CD14-positive monocyte (primary cell): ENCODE data around the gene INPPL1. TPM values are rescaled to one million over a fixed set of nuclear protein-coding genes. Genes with fewer than 3 reads are reported as not detected.

ENCODE experiments used
- DNase-seq, 3 donors: peaks; one replicate each; pipeline ENCODE4 v3.0.0-alpha.2; 2011 to 2022
- H2AFZ ChIP-seq: 2 replicates; pipeline ENCODE4 v1.6.0; 2012; ENCODE audit warnings: mild to moderate bottlenecking, low read depth, low read length, inconsistent platforms; ENCODE audit not compliant: insufficient read depth, poor library complexity, severe bottlenecking
- H3K27ac ChIP-seq, 2 donors: 1 replicate in 1 of 2; 2 replicates in 1 of 2; pipeline ENCODE4 v1.5.1; 2012 to 2013; ENCODE audit warnings: low read length in 2 of 2, control low read depth in 1 of 2, inconsistent platforms in 1 of 2, low read depth in 1 of 2, mild to moderate bottlenecking in 1 of 2
- H3K27me3 ChIP-seq, 2 donors: one replicate each; pipeline versions ENCODE4 v1.6.0 to v1.6.1; 2011 to 2013; ENCODE audit warnings: low read length in 2 of 2; ENCODE audit not compliant: control insufficient read depth in 2 of 2, insufficient read depth in 2 of 2
- H3K36me3 ChIP-seq, 2 donors: replicated peaks in 1 of 2; 1 replicate in 1 of 2; 2 replicates in 1 of 2; pipeline versions ENCODE4 v1.5.1 to v1.6.1; 2012 to 2013; ENCODE audit warnings: low read length in 2 of 2, control low read depth in 1 of 2, inconsistent platforms in 1 of 2, mild to moderate bottlenecking in 1 of 2; ENCODE audit not compliant: insufficient read depth in 2 of 2, control insufficient read depth in 1 of 2
- H3K4me1 ChIP-seq, 2 donors: 1 replicate in 1 of 2; 2 replicates in 1 of 2; pipeline versions ENCODE4 v1.5.1 to v1.6.1; 2012 to 2013; ENCODE audit warnings: low read length in 2 of 2, control low read depth in 1 of 2, inconsistent platforms in 1 of 2, mild to moderate bottlenecking in 1 of 2, moderate library complexity in 1 of 2; ENCODE audit not compliant: insufficient read depth in 2 of 2, control insufficient read depth in 1 of 2
- H3K4me2 ChIP-seq: replicated peaks from 2 replicates; pipeline ENCODE3; 2012; ENCODE audit warnings: low read length, moderate library complexity, mild to moderate bottlenecking; ENCODE audit not compliant: poor library complexity, severe bottlenecking; ENCODE audit errors: extremely low read depth
- H3K4me3 ChIP-seq, 3 experiments: fragments of 200-600 bp in 1 of 3; sonication (generic) in 1 of 3; replicated peaks in 1 of 3; 1 replicate in 2 of 3; 2 replicates in 1 of 3; pipeline ENCODE4 v1.5.1; 2011 to 2013; ENCODE audit warnings: low read length in 3 of 3, mild to moderate bottlenecking in 3 of 3, control low read depth in 2 of 3, low read depth in 2 of 3, inconsistent platforms in 1 of 3, moderate library complexity in 1 of 3
- H3K79me2 ChIP-seq: 2 replicates; pipeline ENCODE4 v1.6.0; 2012; ENCODE audit warnings: mild to moderate bottlenecking, control low read depth, inconsistent platforms, low read length, moderate library complexity; ENCODE audit not compliant: insufficient read depth
- H3K9ac ChIP-seq: 2 replicates; pipeline ENCODE4 v1.6.0; 2017; ENCODE audit warnings: low read length, mild to moderate bottlenecking; ENCODE audit not compliant: insufficient read depth, poor library complexity, severe bottlenecking
- H3K9me3 ChIP-seq, 2 donors: replicated peaks in 1 of 2; 1 replicate in 1 of 2; 2 replicates in 1 of 2; pipeline versions ENCODE4 v1.5.1 to v1.6.1; 2012 to 2013; ENCODE audit warnings: low read length in 2 of 2, control low read depth in 1 of 2; ENCODE audit not compliant: control insufficient read depth in 1 of 2, insufficient read depth in 1 of 2
- H4K20me1 ChIP-seq: 2 replicates; pipeline ENCODE4 v1.6.0; 2012; ENCODE audit warnings: mild to moderate bottlenecking, low read length, control low read depth, moderate library complexity; ENCODE audit not compliant: insufficient read depth
- H3K27ac Mint-ChIP-seq, 7 donors: one replicate each; pipeline ENCODE4 v1.8.0; 2020; ENCODE audit warnings: mild to moderate bottlenecking in 7 of 7, mixed read lengths in 7 of 7, moderate library complexity in 6 of 7, inconsistent platforms in 2 of 7
- H3K27me3 Mint-ChIP-seq, 3 donors: one replicate each; pipeline ENCODE4 v1.8.0; 2021 to 2022; ENCODE audit warnings: low read depth in 3 of 3, mild to moderate bottlenecking in 3 of 3, mixed read lengths in 3 of 3, moderate library complexity in 3 of 3, inconsistent platforms in 1 of 3
- H3K36me3 Mint-ChIP-seq, 2 donors: one replicate each; pipeline ENCODE4 v1.8.0; 2020; ENCODE audit warnings: mixed read lengths in 2 of 2, inconsistent platforms in 1 of 2, mild to moderate bottlenecking in 1 of 2
- H3K4me1 Mint-ChIP-seq: one replicate; pipeline ENCODE4 v1.8.0; 2020; ENCODE audit warnings: mild to moderate bottlenecking, mixed read lengths
- H3K4me3 Mint-ChIP-seq, 2 donors: one replicate each; pipeline ENCODE4 v1.8.0; 2020; ENCODE audit warnings: mild to moderate bottlenecking in 2 of 2, mixed read lengths in 2 of 2, moderate library complexity in 1 of 2
- H3K9me3 Mint-ChIP-seq, 7 donors: one replicate each; pipeline ENCODE4 v1.8.0; 2020 to 2022; ENCODE audit warnings: mixed read lengths in 7 of 7, mild to moderate bottlenecking in 6 of 7, moderate library complexity in 6 of 7, inconsistent platforms in 2 of 7
- WGBS: methylation state at CpG from one replicate; pipeline ENCODE4 v1.1.5; 2013; ENCODE audit warnings: missing lambda C conversion rate; ENCODE audit not compliant: insufficient coverage; 5-methylcytosine and 5-hydroxymethylcytosine counted together
- intact Hi-C, 2 donors: fragments of 100-400 bp; cut with micrococcal nuclease; formaldehyde crosslinking; loops; one replicate each; pipeline versions ENCODE4 v1.15.0 to v1.15.1; 2023
- polyA plus RNA-seq, 3 donors: library from polyadenylated mRNA; depleted of rRNA in 1 of 3; unstranded in 2 of 3; stranded (reverse) in 1 of 3; fragments of 300-500 nt in 2 of 3; fragments of >200 nt in 1 of 3; fragmentation: Illumina TruSeq in 2 of 3; gene quantifications; 1 replicate in 2 of 3; 2 replicates in 1 of 3; pipeline ENCODE4 v1.2.3, GENCODE V29; 2012 to 2021
- TF ChIP-seq, protein P1 (sequence below): fragments of 200-600 bp; IDR thresholded peaks from one replicate; pipeline ENCODE4 v1.8.0; 2022; ENCODE audit warnings: antibody characterized with exemption, mild to moderate bottlenecking

INPPL1 gene
- polyA plus RNA-seq, 3 donors, result 11.8 to 390 (median 12.6) TPM

GRCh38 chr11:72239313-72239848, 14.8 kb downstream of the INPPL1 start:
- H3K9me3 ChIP-seq, result peaks cover 0 to 18% of the 10 kb centered on the region in 2 donors
- WGBS, result 10% methylated on average over 24 of the region's 25 CpGs
- H4K20me1 ChIP-seq, result peaks cover 57% of the 10 kb centered on the region
- peak overlapping the region; percentile 2 to 71 (median 10) for H3K4me3 ChIP-seq
- peaks cover 37 to 44% of the 10 kb centered on the region in 2 donors for H3K36me3 ChIP-seq
- H3K4me2 ChIP-seq, result peak overlapping the region; percentile 79
- peaks cover 43% of the 10 kb centered on the region for H3K4me1 Mint-ChIP-seq
- no peaks in the 10 kb centered on the region for H3K79me2 ChIP-seq
- TF ChIP-seq, protein P1, sequence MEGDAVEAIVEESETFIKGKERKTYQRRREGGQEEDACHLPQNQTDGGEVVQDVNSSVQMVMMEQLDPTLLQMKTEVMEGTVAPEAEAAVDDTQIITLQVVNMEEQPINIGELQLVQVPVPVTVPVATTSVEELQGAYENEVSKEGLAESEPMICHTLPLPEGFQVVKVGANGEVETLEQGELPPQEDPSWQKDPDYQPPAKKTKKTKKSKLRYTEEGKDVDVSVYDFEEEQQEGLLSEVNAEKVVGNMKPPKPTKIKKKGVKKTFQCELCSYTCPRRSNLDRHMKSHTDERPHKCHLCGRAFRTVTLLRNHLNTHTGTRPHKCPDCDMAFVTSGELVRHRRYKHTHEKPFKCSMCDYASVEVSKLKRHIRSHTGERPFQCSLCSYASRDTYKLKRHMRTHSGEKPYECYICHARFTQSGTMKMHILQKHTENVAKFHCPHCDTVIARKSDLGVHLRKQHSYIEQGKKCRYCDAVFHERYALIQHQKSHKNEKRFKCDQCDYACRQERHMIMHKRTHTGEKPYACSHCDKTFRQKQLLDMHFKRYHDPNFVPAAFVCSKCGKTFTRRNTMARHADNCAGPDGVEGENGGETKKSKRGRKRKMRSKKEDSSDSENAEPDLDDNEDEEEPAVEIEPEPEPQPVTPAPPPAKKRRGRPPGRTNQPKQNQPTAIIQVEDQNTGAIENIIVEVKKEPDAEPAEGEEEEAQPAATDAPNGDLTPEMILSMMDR, result no peak
- peaks cover 52 to 60% (median 55%) of the 10 kb centered on the region in 3 donors for H3K27me3 Mint-ChIP-seq
- H3K9me3 Mint-ChIP-seq, result peaks cover 7 to 39% (median 15%) of the 10 kb centered on the region in 7 donors
- peaks cover 52 to 54% of the 10 kb centered on the region in 2 donors for H3K36me3 Mint-ChIP-seq
- intact Hi-C loops, result no loop called here
- H2AFZ ChIP-seq, result peak overlapping the region; percentile 56
- DNase-seq, result no peak
- H3K27ac ChIP-seq, result no peak overlapping the region
- peak overlapping the region in 3 of 7 donors; percentile 19 to 64 (median 37) for H3K27ac Mint-ChIP-seq
- H3K9ac ChIP-seq, result peak overlapping the region; percentile 27
- H3K4me1 ChIP-seq, result peaks cover 26 to 37% of the 10 kb centered on the region in 2 donors
- H3K4me3 Mint-ChIP-seq, result peak overlapping the region; percentile 76 to 94
- peaks cover 35 to 54% of the 10 kb centered on the region in 2 donors for H3K27me3 ChIP-seq

DNA sequence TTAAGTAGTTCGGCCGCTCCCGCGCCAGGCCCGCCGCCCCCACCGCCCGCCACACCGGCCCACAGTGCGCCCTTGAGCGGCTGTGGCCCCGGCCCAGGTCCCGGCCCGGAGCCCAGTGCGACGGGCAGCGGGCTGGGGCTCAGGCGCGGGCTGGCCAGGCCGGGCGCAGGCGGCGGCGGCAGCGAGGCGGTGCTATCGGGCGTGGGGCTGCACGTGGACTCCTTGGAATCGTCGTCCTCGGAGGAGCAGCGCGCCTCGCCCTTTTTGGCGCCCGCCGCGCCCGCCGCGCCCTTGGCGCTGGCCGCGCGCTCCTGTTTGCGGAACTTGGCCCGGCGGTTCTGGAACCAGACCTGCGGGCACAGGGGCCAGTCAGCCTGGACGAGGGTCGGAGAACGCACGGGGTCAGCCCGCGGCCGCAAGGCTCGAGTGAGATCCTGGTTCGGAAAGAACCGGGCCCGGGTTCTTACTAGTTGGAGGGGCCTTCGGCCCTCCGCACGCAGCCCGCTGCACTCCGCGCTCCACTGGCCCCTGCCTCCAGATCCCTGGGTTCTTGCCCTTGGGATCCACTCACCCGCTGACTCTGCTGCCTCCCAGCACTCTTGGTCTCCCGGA, 15.4 kb downstream of the INPPL1 start:
- peaks cover 7 to 41% (median 15%) of the 10 kb centered on the region in 7 donors for H3K9me3 Mint-ChIP-seq
- H3K9me3 ChIP-seq, result peaks cover 0 to 22% of the 10 kb centered on the region in 2 donors
- peak overlapping the region; percentile 72 to 94 for H3K4me3 Mint-ChIP-seq
- DNase-seq, result peak; percentile 55 to 63 (median 55)
- H3K27me3 Mint-ChIP-seq, result peaks cover 52 to 60% (median 55%) of the 10 kb centered on the region in 3 donors
- intact Hi-C loops, result loop anchor here in 1 of 2 donors (5.0 kb wide), 1 partner anchor 42 kb away; no protein-coding TSS in a partner anchor
- peak overlapping the region; percentile 27 for H3K9ac ChIP-seq
- H3K4me1 ChIP-seq, result peaks cover 26 to 37% of the 10 kb centered on the region in 2 donors
- TF ChIP-seq, protein P1, result no peak
- H3K79me2 ChIP-seq, result no peaks in the 10 kb centered on the region
- peaks cover 41 to 60% of the 10 kb centered on the region in 2 donors for H3K27me3 ChIP-seq
- peak overlapping the region; percentile 79 for H3K4me2 ChIP-seq
- peaks cover 49 to 52% of the 10 kb centered on the region in 2 donors for H3K36me3 Mint-ChIP-seq
- peak overlapping the region; percentile 59 for H2AFZ ChIP-seq
- peaks cover 32 to 38% of the 10 kb centered on the region in 2 donors for H3K36me3 ChIP-seq
- WGBS, result under 1% methylated on average over 67 of the region's 69 CpGs
- peak overlapping the region in 2 of 7 donors; percentile 30 to 77 for H3K27ac Mint-ChIP-seq
- H3K4me3 ChIP-seq, result peak overlapping the region in 2 of 3 experiments; percentile 10 to 71
- no peak overlapping the region for H3K27ac ChIP-seq
- peaks cover 52% of the 10 kb centered on the region for H4K20me1 ChIP-seq
- H3K4me1 Mint-ChIP-seq, result peaks cover 46% of the 10 kb centered on the region
